HG03025 (cell line): ENCODE data around the gene FMNL3.
"Not testable (repeated sequence)": the region's sequence is repeated elsewhere in the genome, so short reads cannot be mapped to it uniquely, and the experiment has no call there.

Source experiments
- ATAC-seq: cut with Tn5 transposase; IDR thresholded peaks from one replicate; pipeline ENCODE4 v1.9.1; 2021; ENCODE audit warnings: mild to moderate bottlenecking, moderate library complexity; ENCODE audit not compliant: unreplicated experiment, low FRiP score

The FMNL3 gene

DNA sequence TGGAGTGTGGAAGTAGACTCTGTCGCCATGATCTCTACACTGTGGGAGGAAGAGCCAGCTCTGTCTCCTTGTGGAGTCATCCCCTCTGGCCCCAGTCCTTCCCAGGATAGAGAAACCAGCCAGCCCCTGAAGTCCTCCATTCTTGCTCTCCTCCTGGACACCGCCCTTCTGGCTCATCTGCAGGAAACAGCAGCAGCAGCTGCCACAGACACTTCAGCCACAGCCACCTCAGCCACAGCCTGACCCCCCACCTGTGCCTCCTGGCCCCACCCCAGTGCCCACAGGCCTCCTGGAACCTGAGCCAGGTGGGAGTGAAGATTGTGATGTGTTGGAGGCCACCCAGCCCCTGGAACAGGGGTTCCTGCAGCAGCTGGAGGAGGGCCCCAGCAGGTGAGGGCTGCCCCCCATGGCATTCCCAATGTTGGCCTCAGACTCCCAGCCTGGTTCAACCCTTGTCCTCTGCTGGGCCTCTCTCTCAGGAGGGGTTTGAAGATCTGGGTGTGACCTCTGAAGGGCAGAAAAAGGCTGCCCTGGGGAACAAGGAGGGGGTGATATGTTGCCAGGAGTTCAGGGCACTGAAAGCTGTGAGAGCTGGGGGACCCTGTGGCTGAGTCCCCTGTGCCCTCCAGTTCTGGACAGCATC lies 73.4 kb downstream of the FMNL3 start:
- no peak for ATAC-seq

DNA sequence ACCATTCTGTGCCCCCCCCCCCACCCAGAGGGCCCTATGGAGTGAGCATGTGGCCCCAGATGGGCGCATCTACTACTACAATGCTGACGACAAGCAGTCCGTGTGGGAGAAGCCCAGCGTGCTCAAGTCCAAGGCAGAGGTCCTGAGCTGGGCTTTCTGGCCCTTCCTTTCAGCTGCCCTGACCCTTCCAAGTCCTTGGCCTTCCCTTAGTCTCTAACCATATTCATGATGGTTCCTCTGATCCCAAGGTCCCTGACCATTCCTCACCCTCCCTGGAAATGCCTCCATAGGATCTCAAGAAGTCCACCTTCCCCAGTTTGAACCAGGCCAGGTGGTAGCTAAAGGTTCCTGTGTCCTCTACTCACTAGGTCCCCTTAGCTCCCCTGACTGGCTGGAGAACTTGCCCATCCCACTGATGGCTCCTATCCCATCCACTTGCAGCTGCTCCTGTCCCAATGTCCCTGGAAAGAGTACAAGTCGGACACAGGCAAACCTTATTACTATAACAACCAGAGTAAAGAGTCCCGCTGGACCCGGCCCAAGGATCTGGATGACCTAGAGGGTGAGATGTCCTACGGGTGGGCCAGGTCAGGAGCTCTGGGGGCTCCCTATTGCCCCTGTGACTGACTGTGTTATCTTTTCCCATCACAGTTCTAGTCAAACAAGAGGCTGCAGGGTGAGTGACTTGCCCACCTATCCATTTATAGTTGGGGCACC lies 74.1 kb downstream of the FMNL3 start:
- no peak for ATAC-seq

DNA sequence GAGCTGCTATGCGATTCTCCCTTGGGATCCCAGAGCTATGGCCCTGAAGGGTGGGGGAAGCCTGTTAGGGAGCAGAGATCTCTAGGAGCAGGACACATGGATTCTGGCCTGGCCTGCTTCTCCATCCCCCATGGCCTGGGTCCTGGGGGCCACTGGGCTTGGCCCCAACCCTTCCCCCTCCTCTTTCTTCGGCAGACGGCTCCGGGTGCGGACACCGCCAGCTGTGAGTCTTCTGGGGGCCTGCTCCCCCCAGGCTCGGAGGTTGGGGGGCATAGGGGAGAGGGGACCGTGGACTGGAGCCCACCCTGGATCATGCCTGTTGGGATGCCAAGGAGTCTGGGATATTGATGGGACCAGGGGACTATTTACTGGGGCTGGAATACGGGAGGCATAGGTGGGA lies 74.8 kb downstream of the FMNL3 start:
- no peak for ATAC-seq

GRCh38 chr12:49631336-49631907 lies 75.8 kb downstream of the FMNL3 start:
- no peak for ATAC-seq

GRCh38 chr12:49627752-49628360 lies 79.3 kb downstream of the FMNL3 start:
- ATAC-seq: no peak

- ATAC-seq: no peak
These were observed 80.4 kb downstream of the FMNL3 start for GRCh38 chr12:49626836-49627235.

- ATAC-seq: no peak
These were observed 80.9 kb downstream of the FMNL3 start for GRCh38 chr12:49626169-49626835.

GRCh38 chr12:49624921-49625577 lies 82.2 kb downstream of the FMNL3 start:
- no peak for ATAC-seq

- ATAC-seq: peak; percentile 54
These were observed 83.9 kb downstream of the FMNL3 start, which contains the start of gene PRPF40B for GRCh38 chr12:49623142-49623904. Gene PRPF40B (plus strand): TSS chr12:49623561. CDS start chr12:49623591, 30 bp downstream.

- ATAC-seq: peak; percentile 29
These were observed 84.6 kb downstream of the FMNL3 start for GRCh38 chr12:49622501-49623141.

DNA sequence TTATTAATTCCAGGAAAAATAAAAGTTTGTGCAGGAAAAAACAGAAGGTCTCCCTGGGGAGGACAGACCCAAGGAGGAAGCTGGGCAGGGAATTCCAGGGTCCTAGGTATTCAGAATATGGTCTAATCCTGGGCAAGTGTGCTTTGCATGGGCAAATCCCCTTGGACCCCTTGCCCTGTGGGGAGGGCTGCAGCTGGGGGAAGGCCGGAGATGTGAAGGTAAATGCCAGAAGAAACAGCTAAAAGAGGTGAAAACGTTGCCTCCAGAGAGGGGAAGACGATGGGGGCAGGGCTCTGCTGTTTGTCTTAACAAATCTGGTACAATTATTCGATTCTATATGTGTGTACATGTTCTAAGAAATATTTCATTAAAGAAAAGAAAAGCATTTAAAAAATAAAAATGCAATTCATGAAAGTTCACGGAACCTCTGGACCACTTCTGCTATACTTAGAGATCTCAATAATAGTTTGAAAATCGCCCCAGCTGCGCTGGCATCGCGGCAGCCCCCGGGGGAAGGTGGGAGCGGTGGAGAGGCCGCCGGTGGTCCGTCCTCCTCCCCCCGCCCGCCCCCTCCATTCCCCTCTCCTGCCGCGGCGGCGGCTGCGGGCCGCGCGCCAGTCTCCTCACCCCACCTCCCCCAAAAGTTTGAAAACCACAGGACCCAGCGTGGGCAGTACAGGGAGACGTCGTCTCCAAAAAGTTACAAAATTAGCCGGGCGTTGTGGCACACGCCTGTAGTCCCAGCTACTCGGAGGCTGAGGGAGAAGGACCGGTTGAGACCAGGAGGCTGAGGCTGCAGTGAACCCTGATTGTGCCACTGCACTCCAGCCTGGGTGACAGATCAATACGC lies 85.3 kb downstream of the FMNL3 start:
- no peak for ATAC-seq

DNA sequence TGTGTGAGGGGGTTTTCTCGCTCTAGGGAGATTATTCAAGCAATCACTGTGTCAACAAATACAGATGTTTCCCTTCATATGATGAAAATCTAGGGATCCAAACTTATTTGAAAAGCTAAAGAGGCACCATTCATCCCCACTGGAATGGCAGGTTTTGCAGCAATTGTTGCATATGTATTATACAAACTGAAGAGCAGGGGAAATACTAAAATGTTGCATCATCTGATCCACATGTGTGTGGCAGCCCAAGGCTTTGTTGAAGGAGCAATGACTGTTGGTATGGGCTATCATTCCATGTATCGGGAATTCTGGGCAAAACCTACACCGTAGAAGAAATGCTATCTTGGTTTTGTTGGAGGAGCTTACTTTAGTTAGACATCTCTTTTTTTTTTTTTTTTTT lies 87.9 kb downstream of the FMNL3 start:
- ATAC-seq: no peak

GRCh38 chr12:49618576-49618975 lies 88.6 kb downstream of the FMNL3 start:
- ATAC-seq: no peak

- no peak for ATAC-seq
These were observed 90.5 kb downstream of the FMNL3 start for GRCh38 chr12:49616533-49617219.

DNA sequence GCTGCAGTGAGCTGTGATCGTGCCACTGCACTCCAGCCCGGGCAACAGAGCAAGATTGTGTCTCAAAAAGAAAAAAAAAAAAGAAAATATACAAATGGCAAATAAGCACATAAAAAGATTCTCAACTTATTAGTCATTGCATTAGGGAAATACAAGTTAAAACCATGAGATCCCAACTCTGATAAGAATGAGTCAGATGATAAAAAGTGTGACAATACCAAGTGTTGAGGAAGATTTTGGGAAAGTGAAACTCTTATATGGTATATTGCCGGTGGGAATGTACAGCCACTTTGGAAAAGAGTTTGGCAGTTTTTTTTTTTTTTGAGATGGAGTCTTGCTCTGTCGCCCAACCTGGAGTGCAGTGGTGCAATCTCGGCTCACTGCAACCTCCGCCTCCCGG lies 91.5 kb downstream of the FMNL3 start:
- ATAC-seq: no peak

GRCh38 chr12:49612210-49612609 lies 95.0 kb downstream of the FMNL3 start:
- ATAC-seq: no peak

- ATAC-seq: not testable (repeated sequence)
These were observed 96.4 kb downstream of the FMNL3 start for GRCh38 chr12:49610785-49611184.

GRCh38 chr12:49609875-49610154 lies 97.4 kb downstream of the FMNL3 start:
- no peak for ATAC-seq
